ENCODE results near the gene RFXANK.

- TF ChIP-seq CTCF (conservative IDR thresholded peaks at IDR 0.05; ENCODE audit: low read length) (no peak), EZH2phosphoT487 (IDR thresholded peaks at IDR 0.05; ENCODE audit: borderline replicate concordance, low read depth, low read length) (no peak)
Measured at GRCh38 chr19:19223636-19224035, 31.6 kb downstream of the RFXANK start.
